Bronchial epithelial cell (primary cell): Measurements from ENCODE around the gene PACS2. TPM values are rescaled to one million over a fixed set of nuclear protein-coding genes. Genes with fewer than 3 reads are reported as not detected.

Source experiments
- DNase-seq: peaks from one replicate; pipeline ENCODE4 v3.0.0-alpha.2; 2010; ENCODE audit warnings: low read depth
- FAIRE-seq: peaks from 2 replicates; lab custom pipeline; 2011; peaks lifted over from hg19 to GRCh38; lab: Jason Lieb, UNC
- H3K27me3 ChIP-seq: 2 replicates; pipeline ENCODE4 v1.5.1; 2011; ENCODE audit warnings: low read length; ENCODE audit not compliant: control insufficient read depth, insufficient read depth
- H3K36me3 ChIP-seq: 2 replicates; pipeline ENCODE4 v1.5.1; 2011; ENCODE audit warnings: low read length; ENCODE audit not compliant: control insufficient read depth, insufficient read depth
- H3K4me3 ChIP-seq: 2 replicates; pipeline ENCODE4 v1.5.1; 2011; ENCODE audit warnings: mild to moderate bottlenecking, low read depth, low read length, control low read depth
- CTCF ChIP-seq: IDR thresholded peaks from 2 replicates; pipeline ENCODE4 v1.5.1; 2011; ENCODE audit warnings: mild to moderate bottlenecking, moderate library complexity, low read length, control low read depth, inconsistent platforms; ENCODE audit not compliant: insufficient read depth, severe bottlenecking
- total RNA-seq: library from RNA; depleted of rRNA; stranded (reverse); fragments of >200 nt; gene quantifications from 2 replicates; pipeline ENCODE4 v1.2.1, GENCODE V29; 2014

PACS2 gene
- total RNA-seq, 1 donor from 2014 or later, result 42.4 TPM

- no peak for DNase-seq
- no peak for TF ChIP-seq CTCF
- Histone ChIP-seq H3K36me3 (peaks cover 6% of the 10 kb centered on the region), H3K27me3 (no peaks in the 10 kb centered on the region), H3K4me3 (no peak overlapping the region)
- FAIRE-seq, result no peak
Observed at GRCh38 chr14:105422695-105423487, 108.3 kb downstream of the PACS2 start.

- TF ChIP-seq CTCF, result no peak
- Histone ChIP-seq H3K36me3 (peaks cover 8% of the 10 kb centered on the region), H3K4me3 (no peak overlapping the region), H3K27me3 (no peaks in the 10 kb centered on the region)
- DNase-seq, result no peak
- FAIRE-seq, result no peak
Observed at GRCh38 chr14:105423488-105424195, 109.1 kb downstream of the PACS2 start.

- no peak for FAIRE-seq
- DNase-seq, result no peak
- no peak for TF ChIP-seq CTCF
Observed at GRCh38 chr14:105424861-105425260, 110.3 kb downstream of the PACS2 start.

GRCh38 chr14:105425823-105426247 lies 111.3 kb downstream of the PACS2 start:
- Histone ChIP-seq H3K4me3 (no peak overlapping the region), H3K36me3 (peaks cover 8% of the 10 kb centered on the region), H3K27me3 (no peaks in the 10 kb centered on the region)
- TF ChIP-seq CTCF, result no peak
- no peak for DNase-seq
- FAIRE-seq, result no peak

More at GRCh38 chr14:105424861-105425260, 110.3 kb downstream of the PACS2 start:
- Histone ChIP-seq H3K27me3 (no peaks in the 10 kb centered on the region), H3K4me3 (no peak overlapping the region), H3K36me3 (peaks cover 8% of the 10 kb centered on the region)

- Histone ChIP-seq H3K27me3 (no peaks in the 10 kb centered on the region), H3K36me3 (peaks cover 8% of the 10 kb centered on the region), H3K4me3 (no peak overlapping the region)
- DNase-seq (no peak), FAIRE-seq (no peak)
- TF ChIP-seq CTCF, result no peak
Observed at GRCh38 chr14:105426416-105427130, 112.0 kb downstream of the PACS2 start.
